ENCODE data around the gene DNMBP. TPM values are rescaled to one million over a fixed set of nuclear protein-coding genes. Genes with fewer than 3 reads are reported as not detected.
"Not testable (repeated sequence)": the region's sequence is repeated elsewhere in the genome, so short reads cannot be mapped to it uniquely, and the experiment has no call there.

Gene DNMBP
- total RNA-seq, 1 donor from 2014 or later = 11.7 TPM

DNA sequence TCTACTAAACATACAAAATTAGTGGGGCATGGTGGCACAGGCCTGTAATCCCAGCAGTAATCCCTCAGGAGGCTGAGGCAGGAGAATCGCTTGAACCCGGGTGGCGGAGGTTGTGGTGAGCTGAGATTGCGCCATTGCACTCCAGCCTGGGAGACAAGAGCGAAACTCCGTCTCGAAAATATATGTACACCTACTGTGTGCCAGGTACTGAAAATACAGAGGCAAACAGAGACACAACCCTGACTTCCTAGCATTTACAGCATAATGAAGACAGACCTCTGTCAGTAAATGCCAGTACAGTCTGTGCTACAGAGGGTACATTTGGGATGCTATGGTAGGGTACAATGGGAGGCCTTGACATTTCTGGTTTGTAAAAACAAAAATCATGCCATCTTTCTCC is 160.7 kb downstream of the DNMBP start:
- Mint-ChIP-seq H3K4me3 (ENCODE audit: unreplicated experiment) (no peak overlapping the region), H3K27me3 (ENCODE audit: low read depth) (no peaks in the 10 kb centered on the region), H3K27ac (ENCODE audit: unreplicated experiment) (no peak overlapping the region), H3K4me1 (ENCODE audit: low read depth) (peaks cover 9% of the 10 kb centered on the region), H3K36me3 (ENCODE audit: low read depth) (no peaks in the 10 kb centered on the region), H3K9me3 (ENCODE audit: low read depth) (no peaks in the 10 kb centered on the region)
- TF ChIP-seq, protein P1, sequence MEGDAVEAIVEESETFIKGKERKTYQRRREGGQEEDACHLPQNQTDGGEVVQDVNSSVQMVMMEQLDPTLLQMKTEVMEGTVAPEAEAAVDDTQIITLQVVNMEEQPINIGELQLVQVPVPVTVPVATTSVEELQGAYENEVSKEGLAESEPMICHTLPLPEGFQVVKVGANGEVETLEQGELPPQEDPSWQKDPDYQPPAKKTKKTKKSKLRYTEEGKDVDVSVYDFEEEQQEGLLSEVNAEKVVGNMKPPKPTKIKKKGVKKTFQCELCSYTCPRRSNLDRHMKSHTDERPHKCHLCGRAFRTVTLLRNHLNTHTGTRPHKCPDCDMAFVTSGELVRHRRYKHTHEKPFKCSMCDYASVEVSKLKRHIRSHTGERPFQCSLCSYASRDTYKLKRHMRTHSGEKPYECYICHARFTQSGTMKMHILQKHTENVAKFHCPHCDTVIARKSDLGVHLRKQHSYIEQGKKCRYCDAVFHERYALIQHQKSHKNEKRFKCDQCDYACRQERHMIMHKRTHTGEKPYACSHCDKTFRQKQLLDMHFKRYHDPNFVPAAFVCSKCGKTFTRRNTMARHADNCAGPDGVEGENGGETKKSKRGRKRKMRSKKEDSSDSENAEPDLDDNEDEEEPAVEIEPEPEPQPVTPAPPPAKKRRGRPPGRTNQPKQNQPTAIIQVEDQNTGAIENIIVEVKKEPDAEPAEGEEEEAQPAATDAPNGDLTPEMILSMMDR (IDR thresholded peaks at IDR 0.05) = no peak
- no peak for DNase-seq (ENCODE audit: low spot score)

DNA sequence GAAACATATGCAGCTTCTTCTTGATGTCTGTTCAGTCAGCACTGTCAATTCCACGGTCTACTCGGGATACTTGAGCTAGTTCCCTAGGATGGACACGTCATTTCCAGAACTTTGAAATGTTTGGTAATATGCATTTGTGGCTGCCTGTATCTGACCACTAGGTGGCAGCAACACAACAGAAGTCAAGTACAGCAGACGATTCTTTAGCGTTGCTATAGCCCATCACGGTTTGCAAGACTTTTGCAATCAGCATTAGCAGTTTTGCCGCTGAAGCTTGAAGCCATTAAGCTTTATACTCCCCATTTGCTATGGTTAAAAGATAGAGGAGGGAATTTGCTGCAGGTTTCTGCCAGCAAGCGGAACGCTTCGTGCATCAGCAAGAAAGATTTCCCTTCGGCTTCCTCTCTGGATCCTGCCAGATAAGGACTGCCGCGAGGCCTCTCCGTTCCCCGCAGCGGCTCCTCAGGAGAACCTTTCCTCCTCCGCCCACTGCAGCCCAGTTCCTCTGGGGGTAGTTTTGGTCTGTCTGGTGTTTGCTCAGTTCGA is 163.8 kb downstream of the DNMBP start:
- no peak for DNase-seq (ENCODE audit: low spot score)
- Mint-ChIP-seq H3K9me3 (ENCODE audit: low read depth) (no peaks in the 10 kb centered on the region), H3K36me3 (ENCODE audit: low read depth) (no peaks in the 10 kb centered on the region), H3K4me3 (ENCODE audit: unreplicated experiment) (peak overlapping the region; percentile 57), H3K27me3 (ENCODE audit: low read depth) (no peaks in the 10 kb centered on the region), H3K4me1 (ENCODE audit: low read depth) (peaks cover 12% of the 10 kb centered on the region), H3K27ac (ENCODE audit: unreplicated experiment) (peak overlapping the region; percentile 80)
- TF ChIP-seq, protein P1 (IDR thresholded peaks at IDR 0.05) = peak; percentile 99

DNA sequence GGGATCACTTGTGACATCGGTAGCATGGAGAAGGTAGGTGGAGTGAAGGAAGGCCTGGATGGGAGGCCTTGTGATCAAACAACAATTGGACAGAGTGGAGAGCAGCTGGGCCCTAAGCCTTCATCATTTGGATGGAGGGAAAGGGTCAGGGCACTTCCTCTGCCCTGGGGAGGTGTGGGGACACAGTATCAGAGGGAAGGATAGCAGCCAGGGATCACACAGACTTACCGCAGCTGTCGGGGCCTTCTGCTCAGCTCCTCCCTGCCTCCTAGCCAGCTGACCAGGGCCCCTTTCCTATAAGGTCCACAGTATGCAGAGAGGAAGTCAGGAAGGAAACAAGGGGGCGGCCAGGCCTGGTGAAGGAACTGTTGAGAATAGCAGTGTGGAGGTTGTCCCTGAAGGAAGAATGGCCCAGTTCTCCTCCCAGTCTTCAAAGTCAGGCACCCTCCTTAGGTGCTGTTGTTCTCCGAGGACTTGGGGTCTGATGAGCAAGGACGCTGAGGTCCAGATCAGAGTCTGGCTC is 165.3 kb downstream of the DNMBP start:
- H3K27ac Mint-ChIP-seq (ENCODE audit: unreplicated experiment) = no peak overlapping the region

DNA sequence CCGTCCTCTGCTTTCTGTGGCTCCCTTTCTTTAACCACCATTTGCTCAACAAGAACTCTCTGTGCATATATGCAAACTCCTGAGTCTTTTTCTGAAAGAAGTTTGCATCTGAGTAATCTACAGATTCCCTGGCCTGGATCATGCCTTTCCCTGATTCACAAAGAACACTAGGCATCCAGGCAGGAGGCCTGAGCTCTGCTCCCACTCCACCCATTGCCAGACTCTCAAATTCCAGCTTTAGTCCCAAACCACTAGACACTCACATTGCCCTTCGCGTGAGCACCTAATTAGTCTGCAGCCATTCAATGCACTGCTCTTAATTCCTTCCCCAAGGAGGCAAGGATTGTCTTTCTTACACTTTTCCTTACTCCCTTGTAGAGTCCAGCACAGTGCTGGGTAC is 166.4 kb downstream of the DNMBP start:
- no peaks in the 10 kb centered on the region for H3K9me3 Mint-ChIP-seq (ENCODE audit: low read depth)
- H3K4me1 Mint-ChIP-seq (ENCODE audit: low read depth) = peaks cover 12% of the 10 kb centered on the region
- H3K27ac Mint-ChIP-seq (ENCODE audit: unreplicated experiment) = no peak overlapping the region
- no peak for DNase-seq (ENCODE audit: low spot score)
- H3K36me3 Mint-ChIP-seq (ENCODE audit: low read depth) = no peaks in the 10 kb centered on the region
- H3K4me3 Mint-ChIP-seq (ENCODE audit: unreplicated experiment) = no peak overlapping the region
- TF ChIP-seq, protein P1 (IDR thresholded peaks at IDR 0.05) = no peak
- H3K27me3 Mint-ChIP-seq (ENCODE audit: low read depth) = no peaks in the 10 kb centered on the region

More for the DNA sequence above, 165.3 kb downstream of the DNMBP start:
- no peak overlapping the region for H3K4me3 Mint-ChIP-seq (ENCODE audit: unreplicated experiment)
- no peak for DNase-seq (ENCODE audit: low spot score)
- H3K27me3 Mint-ChIP-seq (ENCODE audit: low read depth) = no peaks in the 10 kb centered on the region
- no peaks in the 10 kb centered on the region for H3K9me3 Mint-ChIP-seq (ENCODE audit: low read depth)
- H3K36me3 Mint-ChIP-seq (ENCODE audit: low read depth) = no peaks in the 10 kb centered on the region
- TF ChIP-seq, protein P1 (IDR thresholded peaks at IDR 0.05) = no peak
- H3K4me1 Mint-ChIP-seq (ENCODE audit: low read depth) = peaks cover 12% of the 10 kb centered on the region

DNA sequence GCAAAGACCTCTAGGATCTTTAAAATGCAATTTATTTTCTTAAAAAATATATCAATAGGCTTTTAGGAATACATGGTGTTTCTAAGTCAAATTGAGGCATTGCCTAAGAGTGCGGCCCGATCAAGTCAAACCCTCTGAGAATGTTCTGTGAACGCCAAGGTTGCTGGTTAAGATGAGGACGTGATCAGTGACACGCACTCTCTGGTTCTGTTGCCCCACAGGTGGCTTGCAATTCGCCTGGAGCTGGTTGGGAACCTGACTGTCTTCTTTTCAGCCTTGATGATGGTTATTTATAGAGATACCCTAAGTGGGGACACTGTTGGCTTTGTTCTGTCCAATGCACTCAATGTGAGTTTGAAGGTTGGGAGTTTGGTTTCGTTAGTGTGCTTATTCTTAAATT is 168.0 kb downstream of the DNMBP start:
- Mint-ChIP-seq H3K4me3 (ENCODE audit: unreplicated experiment) (no peak overlapping the region), H3K4me1 (ENCODE audit: low read depth) (peaks cover 12% of the 10 kb centered on the region), H3K9me3 (ENCODE audit: low read depth) (no peaks in the 10 kb centered on the region), H3K36me3 (ENCODE audit: low read depth) (no peaks in the 10 kb centered on the region), H3K27ac (ENCODE audit: unreplicated experiment) (no peak overlapping the region), H3K27me3 (ENCODE audit: low read depth) (no peaks in the 10 kb centered on the region)
- TF ChIP-seq, protein P1 (IDR thresholded peaks at IDR 0.05) = no peak
- no peak for DNase-seq (ENCODE audit: low spot score)

DNA sequence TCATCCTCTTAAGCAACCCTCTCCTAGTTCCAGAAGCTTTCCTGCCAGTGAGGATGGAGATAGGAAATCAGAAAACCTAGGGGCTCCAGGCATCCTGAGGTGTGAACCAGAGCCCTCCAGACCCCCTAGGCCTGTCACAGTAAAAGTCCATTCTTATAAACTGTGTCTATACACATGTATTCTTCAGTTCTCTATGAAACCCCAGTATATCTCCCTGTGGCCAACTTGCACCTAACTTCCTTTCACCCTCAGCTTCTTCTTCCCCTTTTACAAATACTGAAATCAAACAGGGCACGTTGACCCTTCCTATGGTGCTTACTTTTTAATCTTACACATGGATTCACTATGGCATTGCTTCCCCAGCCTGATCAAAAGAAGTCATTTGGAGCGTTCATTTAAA is 168.9 kb downstream of the DNMBP start:
- H3K4me1 Mint-ChIP-seq (ENCODE audit: low read depth); DNase-seq (ENCODE audit: low spot score); H3K27ac Mint-ChIP-seq (ENCODE audit: unreplicated experiment); H3K27me3 Mint-ChIP-seq (ENCODE audit: low read depth); H3K4me3 Mint-ChIP-seq (ENCODE audit: unreplicated experiment); H3K36me3 Mint-ChIP-seq (ENCODE audit: low read depth); H3K9me3 Mint-ChIP-seq (ENCODE audit: low read depth): not testable (repeated sequence)

Measured in chondrocyte (in vitro differentiated cells).